C4-2B (cell line): Measurements from ENCODE around the gene IFITM5.
"Not testable (repeated sequence)": the region's sequence is repeated elsewhere in the genome, so short reads cannot be mapped to it uniquely, and the experiment has no call there.

Source experiments
- H3K27ac ChIP-seq: fragments of 450-650 bp; 2 replicates; pipeline ENCODE4 v1.5.1; 2017
- CTCF ChIP-seq: fragments of 450-650 bp; conservative IDR thresholded peaks from 2 replicates; pipeline ENCODE4 v1.5.1; 2017; ENCODE audit warnings: mild to moderate bottlenecking
- ZFX ChIP-seq: fragments of 450-650 bp; IDR thresholded peaks from 2 replicates; pipeline ENCODE4 v1.6.1; 2017

The IFITM5 gene

GRCh38 chr11:331358-332060 lies 32.2 kb upstream of the IFITM5 start:
- TF ChIP-seq CTCF: no peak
- no peak for TF ChIP-seq ZFX
- no peak overlapping the region for H3K27ac ChIP-seq

- TF ChIP-seq ZFX: no peak
- no peak for TF ChIP-seq CTCF
- no peak overlapping the region for H3K27ac ChIP-seq
Measured at GRCh38 chr11:330694-331357, 31.5 kb upstream of the IFITM5 start.

GRCh38 chr11:330307-330693 lies 31.0 kb upstream of the IFITM5 start:
- H3K27ac ChIP-seq: no peak overlapping the region
- no peak for TF ChIP-seq CTCF
- TF ChIP-seq ZFX: no peak

GRCh38 chr11:329886-330253 lies 30.5 kb upstream of the IFITM5 start:
- TF ChIP-seq ZFX: no peak
- no peak for TF ChIP-seq CTCF
- H3K27ac ChIP-seq: no peak overlapping the region

- not testable (repeated sequence) for H3K27ac ChIP-seq
Measured at GRCh38 chr11:328516-329100, 29.3 kb upstream of the IFITM5 start.

GRCh38 chr11:328012-328411 lies 28.7 kb upstream of the IFITM5 start:
- no peak overlapping the region for H3K27ac ChIP-seq
- no peak for TF ChIP-seq ZFX
- no peak for TF ChIP-seq CTCF

GRCh38 chr11:327581-327923 lies 28.2 kb upstream of the IFITM5 start:
- no peak overlapping the region for H3K27ac ChIP-seq
- TF ChIP-seq ZFX: no peak
- no peak for TF ChIP-seq CTCF
